ENCODE data around the gene CCER1.

CCER1 gene, protein sequence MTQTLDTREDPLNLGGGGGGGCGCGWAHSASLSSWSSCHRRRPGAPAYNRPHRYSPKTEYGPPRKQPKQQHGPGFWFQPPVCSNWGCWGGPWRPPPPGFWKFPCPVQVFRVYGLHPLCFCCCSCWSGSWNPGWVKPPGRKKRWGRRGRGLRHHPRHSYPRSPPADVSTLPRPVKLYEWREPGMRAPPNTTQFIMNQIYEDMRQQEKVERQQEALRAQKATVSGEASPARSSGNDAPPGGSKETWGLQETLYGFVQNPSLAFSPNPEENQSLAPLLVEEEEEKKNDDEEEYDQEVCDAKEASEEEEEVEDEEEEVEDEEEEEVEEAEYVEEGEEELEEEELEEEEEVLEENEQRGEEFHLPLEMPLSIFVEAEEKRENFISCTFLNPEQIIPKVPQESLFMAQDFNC

GRCh38 chr12:90954921-90955320 is at the start of gene CCER1:
CCER1 (minus strand) TSS chr12:90955176; CDS start chr12:90954742, 434 bp downstream.
- no peak for TF ChIP-seq CTCF (IDR thresholded peaks at IDR 0.05)

DNA sequence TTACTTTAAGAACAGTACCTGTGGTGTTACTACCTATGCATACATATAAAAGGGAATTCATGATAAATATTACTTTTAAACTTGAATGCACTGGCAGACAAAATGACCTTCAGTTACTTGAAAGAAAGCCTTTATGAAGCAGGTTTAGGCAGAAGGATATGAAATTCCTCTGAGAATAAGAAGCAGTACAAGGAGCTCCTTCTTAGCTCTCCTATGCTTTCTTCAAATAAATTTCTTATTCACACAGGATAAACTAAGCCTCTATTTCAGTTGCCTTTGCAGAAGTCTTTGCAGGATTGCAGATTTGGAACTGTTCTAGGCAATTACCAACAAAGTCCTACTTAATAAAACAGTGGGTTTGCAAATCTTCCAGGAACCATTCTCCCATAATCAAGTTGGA is 48.8 kb upstream of the CCER1 start:
- no peak for TF ChIP-seq CTCF (IDR thresholded peaks at IDR 0.05)

- TF ChIP-seq CTCF (IDR thresholded peaks at IDR 0.05) = no peak
Measured at GRCh38 chr12:91001306-91001705, 46.3 kb upstream of the CCER1 start.

- TF ChIP-seq CTCF (IDR thresholded peaks at IDR 0.05) = no peak
Measured at GRCh38 chr12:90999966-91000365, 45.0 kb upstream of the CCER1 start.

DNA sequence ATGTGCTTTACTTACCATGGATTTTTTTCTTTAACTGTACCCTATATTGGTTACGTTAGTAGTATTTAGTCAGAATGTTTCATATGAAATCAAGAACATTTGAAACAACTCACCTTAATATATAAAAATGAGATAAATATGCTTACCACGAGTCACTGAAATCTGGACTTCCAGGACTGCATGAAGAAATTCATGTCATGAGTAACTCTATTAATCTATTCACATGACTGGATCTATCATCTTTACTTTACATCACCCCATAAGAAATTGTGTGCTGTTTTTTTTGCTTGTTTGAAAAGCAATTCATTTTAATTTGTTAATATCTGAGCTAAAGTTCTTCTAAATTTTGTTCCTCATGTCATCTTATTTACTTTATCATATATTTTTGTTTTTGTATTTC is 44.6 kb upstream of the CCER1 start:
- TF ChIP-seq CTCF (IDR thresholded peaks at IDR 0.05) = no peak

DNA sequence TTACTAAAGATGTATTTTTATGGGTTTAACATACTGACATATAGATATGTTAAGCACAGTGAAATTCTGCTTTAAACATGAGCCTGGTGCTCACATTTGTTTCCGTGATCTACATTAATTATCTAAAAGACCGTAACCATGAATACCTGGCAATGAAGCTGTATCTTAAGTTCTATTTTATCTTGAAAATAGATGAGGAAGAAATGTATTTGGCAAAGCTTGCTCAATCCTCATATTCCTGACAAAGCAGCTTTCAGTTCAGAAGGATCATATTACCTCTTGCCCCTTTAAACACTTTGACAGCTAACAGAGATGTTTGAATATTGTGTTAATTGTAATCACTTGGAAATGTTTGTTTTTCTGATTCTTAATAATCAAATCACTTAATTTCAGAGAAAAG is 40.0 kb upstream of the CCER1 start:
- no peak for TF ChIP-seq CTCF (IDR thresholded peaks at IDR 0.05)

- no peak for TF ChIP-seq CTCF (IDR thresholded peaks at IDR 0.05)
Measured at GRCh38 chr12:90991952-90992465, 37.0 kb upstream of the CCER1 start.
